ENCODE measurements around the gene ZFYVE16.
"Not testable (repeated sequence)": the region's sequence is repeated elsewhere in the genome, so short reads cannot be mapped to it uniquely, and the experiment has no call there.

ZFYVE16 gene

DNA sequence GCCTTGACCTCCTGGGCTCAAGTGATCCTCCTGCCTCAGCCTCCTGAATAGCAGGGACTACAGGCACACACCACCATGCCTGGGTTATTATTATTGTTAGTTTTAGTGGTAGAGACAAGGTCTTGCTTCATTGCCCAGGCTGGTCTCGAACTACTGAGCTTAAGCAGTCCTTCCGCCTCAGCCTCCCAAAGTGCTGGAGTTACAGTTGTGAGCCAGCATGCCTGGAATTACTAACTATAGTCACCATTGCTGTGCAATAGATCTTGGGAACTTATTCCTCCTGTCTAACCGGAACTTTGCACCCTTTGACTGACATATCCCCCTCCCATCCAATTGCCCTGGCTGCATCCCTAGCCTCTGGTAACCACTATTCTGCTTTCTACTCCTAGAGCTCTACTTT, 83.4 kb downstream of the ZFYVE16 start:
- DNase-seq, result no peak

DNA sequence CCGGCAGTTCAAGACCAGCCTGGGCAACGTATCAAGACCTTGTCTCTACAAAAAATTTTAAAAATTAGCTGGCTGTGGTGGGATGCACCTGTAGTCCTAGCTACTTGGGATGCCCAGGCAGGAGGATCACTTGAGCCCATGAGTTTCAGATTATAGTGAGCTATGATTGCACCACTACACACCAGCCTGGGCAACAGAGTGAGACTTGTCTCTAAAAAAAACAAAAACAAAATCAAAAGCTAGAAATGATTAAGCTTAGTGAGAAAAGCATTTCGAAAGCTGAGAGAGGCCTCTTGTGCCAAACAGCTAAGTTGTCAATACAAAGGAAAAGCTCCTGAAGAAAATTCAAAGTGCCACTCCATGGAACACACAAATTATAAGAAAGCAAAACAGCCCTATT, 84.9 kb downstream of the ZFYVE16 start:
- no peak for DNase-seq

DNA sequence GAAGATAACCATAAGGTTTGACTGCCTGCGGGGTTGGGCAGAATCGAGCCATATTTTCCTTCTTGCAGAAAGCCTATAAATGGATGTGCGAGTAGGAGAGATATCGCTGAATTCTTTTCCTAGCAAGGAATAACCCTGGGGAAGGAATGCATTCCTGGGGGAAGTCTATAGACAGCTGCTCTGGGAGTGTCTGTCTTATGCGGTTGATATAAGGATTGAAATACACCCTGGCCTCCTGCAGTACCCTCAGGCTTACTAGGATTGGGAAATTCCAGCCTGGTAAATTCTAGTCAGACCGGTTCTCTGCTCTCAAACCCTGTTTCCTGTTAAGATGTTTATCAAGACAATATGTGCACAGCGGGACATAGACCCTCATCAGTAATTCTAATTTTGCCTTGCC, 85.6 kb downstream of the ZFYVE16 start:
- not testable (repeated sequence) for DNase-seq

DNA sequence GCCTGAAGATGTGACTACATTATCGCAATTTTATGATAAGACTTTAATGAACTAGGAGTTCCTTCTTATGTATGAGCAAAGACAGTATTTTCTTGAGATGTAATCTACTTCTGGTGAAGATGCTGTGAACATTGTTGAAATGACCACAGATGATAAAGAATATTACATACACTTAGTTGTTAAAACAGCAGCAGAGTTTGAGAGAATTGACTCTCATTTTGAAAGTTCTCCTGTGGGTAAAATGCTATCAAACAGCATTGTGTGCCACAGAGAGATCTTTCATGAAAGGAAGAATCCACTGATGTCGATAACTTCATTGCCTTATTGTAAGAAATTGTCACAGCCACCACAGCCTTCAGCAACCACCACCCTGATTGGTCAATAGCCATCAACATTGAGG, 88.0 kb downstream of the ZFYVE16 start:
- DNase-seq, result no peak

DNA sequence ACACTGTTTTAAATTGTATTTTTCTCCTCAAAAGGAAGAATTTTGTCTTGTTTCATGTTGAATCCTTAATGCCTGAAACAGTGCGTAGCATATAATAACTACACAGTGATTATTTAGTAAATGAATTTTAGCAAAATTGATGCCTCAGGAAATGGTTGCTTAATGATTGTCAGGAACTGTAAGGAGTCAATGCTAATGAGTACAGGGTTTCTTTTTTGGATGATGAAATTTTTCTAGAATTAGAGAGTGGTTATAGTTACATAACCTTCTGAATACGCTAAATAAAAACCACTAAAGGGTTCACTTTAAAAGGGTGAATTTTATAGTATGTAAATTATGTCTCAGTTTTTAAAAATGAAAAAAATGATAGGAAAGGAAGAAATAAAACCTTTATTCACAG, 94.9 kb downstream of the ZFYVE16 start:
- no peak for DNase-seq

DNA sequence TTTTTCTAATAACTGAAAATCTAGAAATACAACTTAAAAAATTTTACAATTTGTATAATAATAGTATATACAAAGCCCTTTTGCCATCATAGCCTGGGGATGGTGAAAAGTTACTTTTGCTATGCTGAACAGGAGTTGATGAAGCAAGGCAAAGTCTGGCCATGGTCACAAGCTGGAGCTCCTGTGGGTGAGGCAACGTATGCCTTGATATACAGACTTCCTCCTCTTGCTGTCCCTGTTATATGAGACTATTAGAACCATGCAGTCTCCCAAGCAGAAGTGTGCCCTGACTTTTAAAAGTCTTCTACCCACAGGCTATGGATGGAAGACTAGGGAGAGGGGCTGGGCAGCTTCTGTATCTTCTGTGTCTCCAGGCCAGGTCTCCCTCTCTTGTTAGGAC, 95.8 kb downstream of the ZFYVE16 start:
- no peak for DNase-seq

DNA sequence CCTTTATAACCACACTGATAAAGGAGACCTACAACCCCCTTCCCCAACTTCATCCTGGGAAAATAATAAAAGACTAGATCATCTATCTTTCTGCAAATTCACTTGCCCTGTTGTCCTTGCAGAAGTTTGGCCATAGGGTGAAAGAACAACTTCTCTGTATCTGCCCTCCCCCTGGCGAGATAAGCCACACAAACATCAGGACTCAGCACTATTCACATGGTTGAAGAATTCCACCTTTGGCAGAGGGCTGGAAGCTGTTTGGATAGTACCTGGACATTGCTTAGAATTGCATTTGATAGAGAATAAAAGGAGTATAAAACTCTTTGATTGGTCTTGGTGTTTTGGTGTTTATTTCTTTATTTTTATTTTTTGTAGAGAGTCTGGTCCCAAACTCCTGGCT, 97.0 kb downstream of the ZFYVE16 start:
- DNase-seq, result no peak

DNA sequence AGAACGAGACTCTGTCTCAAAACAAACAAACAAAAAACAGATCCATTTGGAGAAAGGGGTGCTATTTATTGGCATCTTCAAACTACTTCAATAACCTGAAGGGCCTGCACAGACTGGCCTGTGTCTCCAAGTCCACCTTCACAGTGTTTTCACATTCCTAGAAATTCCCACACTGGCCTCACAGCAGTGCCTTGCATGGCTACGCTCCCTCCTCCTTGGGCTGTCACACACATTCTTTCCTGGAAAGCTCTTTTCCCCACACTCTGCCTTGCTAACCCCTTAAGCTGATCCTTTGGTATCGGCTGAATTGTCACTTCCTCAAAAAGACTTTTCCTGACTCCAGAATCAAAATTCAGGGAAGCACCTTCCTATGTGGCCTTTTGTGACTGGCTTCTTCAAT, 99.8 kb downstream of the ZFYVE16 start:
- DNase-seq, result no peak

DNA sequence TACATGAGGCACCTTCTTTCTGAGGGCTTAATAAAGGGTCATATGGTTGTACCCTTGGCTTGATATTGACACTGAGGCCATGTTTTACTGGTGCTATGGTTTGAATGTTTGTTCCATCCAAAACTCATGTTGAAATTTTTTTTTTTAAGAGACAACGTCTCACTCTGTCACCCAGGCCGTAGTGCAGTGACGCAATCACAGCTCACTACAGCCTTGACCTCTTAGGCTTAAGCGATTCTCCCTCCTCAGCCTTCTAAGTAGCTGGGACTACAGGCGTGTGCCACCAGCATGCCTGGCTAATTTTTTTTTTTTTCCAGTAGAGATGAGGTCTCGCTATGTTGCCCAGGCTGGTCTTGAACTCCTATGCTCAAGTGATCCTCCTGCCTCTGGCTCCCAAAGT, 101.0 kb downstream of the ZFYVE16 start:
- no peak for DNase-seq

DNA sequence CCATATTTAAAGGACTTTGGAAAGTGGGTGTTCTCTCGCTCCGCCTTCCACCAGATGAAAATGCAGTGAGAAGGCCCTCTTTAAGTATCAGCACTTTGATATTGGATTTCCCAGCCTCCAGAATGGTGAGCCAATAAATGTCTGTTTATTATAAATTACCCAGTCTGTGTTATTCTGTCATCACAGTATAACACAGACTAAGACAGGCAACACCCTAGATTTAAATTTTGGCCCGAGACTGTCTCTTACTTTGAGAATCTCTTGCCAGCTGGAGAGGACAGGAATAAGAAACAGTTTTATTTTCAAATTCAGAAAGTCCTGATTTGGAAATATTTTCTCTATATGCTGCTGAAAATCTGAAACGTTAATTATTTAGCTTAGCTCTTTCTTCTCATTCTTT, 101.5 kb downstream of the ZFYVE16 start:
- no peak for DNase-seq

DNA sequence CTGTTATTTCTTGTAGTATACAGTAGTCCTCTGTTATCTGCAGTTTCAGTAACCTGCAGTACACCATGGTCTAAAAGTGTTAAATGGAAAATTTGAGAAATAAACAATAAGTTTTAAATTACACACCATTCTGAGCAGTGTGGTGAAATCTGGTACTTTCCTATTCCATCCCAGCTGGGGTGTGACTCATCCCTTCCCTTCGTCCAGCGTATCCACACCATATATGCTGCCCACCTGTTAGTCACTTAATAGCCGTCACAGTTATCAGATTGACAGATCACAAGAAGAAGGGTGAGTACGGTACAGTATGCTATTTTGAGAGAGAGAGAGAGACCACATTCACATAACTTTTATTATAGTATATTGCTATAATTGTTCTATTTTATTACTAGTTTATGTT, 109.0 kb downstream of the ZFYVE16 start:
- DNase-seq, result no peak
